IgD-negative memory B cell (primary cell): Measurements from ENCODE around the gene SRSF5. TPM values are rescaled to one million over a fixed set of nuclear protein-coding genes. Genes with fewer than 3 reads are reported as not detected.
"Not testable (repeated sequence)": the region's sequence is repeated elsewhere in the genome, so short reads cannot be mapped to it uniquely, and the experiment has no call there.

Source experiments
- H3K27ac Mint-ChIP-seq, 3 donors: one replicate each; pipeline ENCODE4 v1.8.0; 2020 to 2022; ENCODE audit warnings: mild to moderate bottlenecking in 3 of 3, mixed read lengths in 3 of 3, moderate library complexity in 1 of 3
- H3K27me3 Mint-ChIP-seq: one replicate; pipeline ENCODE4 v1.8.0; 2021; ENCODE audit warnings: mixed read lengths
- H3K36me3 Mint-ChIP-seq: one replicate; pipeline ENCODE4 v1.8.0; 2020; ENCODE audit warnings: mild to moderate bottlenecking, mixed read lengths
- H3K4me1 Mint-ChIP-seq, 3 donors: one replicate each; pipeline ENCODE4 v1.8.0; 2020 to 2022; ENCODE audit warnings: mixed read lengths in 3 of 3, mild to moderate bottlenecking in 1 of 3
- H3K4me3 Mint-ChIP-seq, 4 donors: one replicate each; pipeline ENCODE4 v1.8.0; 2020 to 2022; ENCODE audit warnings: mild to moderate bottlenecking in 4 of 4, mixed read lengths in 4 of 4, moderate library complexity in 3 of 4
- H3K9me3 Mint-ChIP-seq, 3 donors: one replicate each; pipeline ENCODE4 v1.8.0; 2020 to 2021; ENCODE audit warnings: mixed read lengths in 3 of 3, mild to moderate bottlenecking in 1 of 3
- polyA plus RNA-seq: library from polyadenylated mRNA; unstranded; fragments of 300-500 nt; fragmentation: Illumina TruSeq; gene quantifications from one replicate; pipeline ENCODE4 v1.2.3, GENCODE V29; 2021

Gene SRSF5
- 1,200 TPM for polyA plus RNA-seq

DNA sequence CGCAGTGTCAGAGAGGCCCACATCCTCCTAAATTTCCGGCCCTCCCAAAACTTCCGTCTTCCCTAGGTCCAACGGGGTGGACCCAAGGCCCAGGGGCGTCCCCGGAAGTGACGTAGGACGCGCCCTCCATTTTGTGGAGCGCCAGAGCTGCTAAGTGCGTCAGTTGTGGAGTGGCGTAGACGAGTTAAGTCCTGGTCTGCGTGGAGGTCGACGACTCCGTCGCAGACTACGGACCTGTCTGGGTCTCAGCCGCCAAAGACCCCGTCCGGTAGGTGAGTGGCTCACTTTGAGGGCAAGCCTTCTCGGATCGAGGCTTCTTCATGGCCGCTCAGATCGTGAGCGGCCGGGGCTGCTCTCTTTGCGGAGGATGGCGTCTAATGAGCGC is at the start of gene SRSF5:
TSS of gene SRSF5 (plus strand) at position 159 of the 385 bp plus-strand sequence. CDS start 1,015 bp downstream, outside the sequence.
- peaks cover 0 to 3% (median 0%) of the 10 kb centered on the region in 3 donors for H3K9me3 Mint-ChIP-seq

GRCh38 chr14:69718614-69719013 is 48.3 kb upstream of the SRSF5 start:
- not testable (repeated sequence) for H3K27me3 Mint-ChIP-seq, H3K4me1 Mint-ChIP-seq, H3K27ac Mint-ChIP-seq, H3K9me3 Mint-ChIP-seq, H3K4me3 Mint-ChIP-seq, H3K36me3 Mint-ChIP-seq

More for the DNA sequence above, at the start of gene SRSF5:
- H3K27me3 Mint-ChIP-seq, result no peaks in the 10 kb centered on the region
- H3K4me3 Mint-ChIP-seq, result peak within 1 kb of the TSS; percentile 99 to 100 (median 99)
- H3K27ac Mint-ChIP-seq, result peak within 1 kb of the TSS; percentile 100
- peaks cover 22 to 40% (median 36%) of the 10 kb centered on the region in 3 donors for H3K4me1 Mint-ChIP-seq
- peaks cover 11% of the 10 kb centered on the region for H3K36me3 Mint-ChIP-seq

DNA sequence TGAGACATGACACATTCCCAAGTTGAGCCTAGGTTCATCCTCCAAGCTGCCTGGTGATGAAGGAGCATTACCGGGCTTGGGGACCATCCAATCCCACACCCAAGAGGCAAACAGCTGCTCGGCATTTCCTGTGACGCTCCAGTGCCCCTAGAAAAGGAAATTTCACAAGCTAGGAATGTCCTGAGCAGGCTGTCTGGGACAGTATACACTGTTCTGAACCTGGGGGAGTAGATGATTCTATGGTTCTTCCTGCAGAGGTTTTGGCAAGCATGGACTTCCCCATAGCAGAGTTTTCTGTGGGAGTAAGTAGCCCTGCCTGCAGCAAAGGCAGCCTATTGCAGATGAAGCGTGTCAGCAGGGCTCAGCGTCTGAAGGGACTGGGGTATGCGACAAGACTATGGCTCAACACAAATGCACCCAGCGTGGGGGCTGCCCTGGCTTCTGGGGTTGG is 47.4 kb upstream of the SRSF5 start:
- no peaks in the 10 kb centered on the region for H3K36me3 Mint-ChIP-seq
- H3K27me3 Mint-ChIP-seq, result no peaks in the 10 kb centered on the region
- H3K9me3 Mint-ChIP-seq, result no peaks in the 10 kb centered on the region
- H3K4me3 Mint-ChIP-seq, result no peak overlapping the region
- H3K4me1 Mint-ChIP-seq, result peaks cover 0 to 4% (median 1%) of the 10 kb centered on the region in 3 donors
- H3K27ac Mint-ChIP-seq, result peak overlapping the region in 1 of 3 donors; percentile 19

GRCh38 chr14:69720912-69721311 is 46.0 kb upstream of the SRSF5 start:
- H3K4me3 Mint-ChIP-seq, result no peak overlapping the region
- H3K36me3 Mint-ChIP-seq, result no peaks in the 10 kb centered on the region
- H3K9me3 Mint-ChIP-seq, result no peaks in the 10 kb centered on the region
- H3K27ac Mint-ChIP-seq, result no peak overlapping the region
- H3K27me3 Mint-ChIP-seq, result no peaks in the 10 kb centered on the region
- peaks cover 0 to 7% (median 0%) of the 10 kb centered on the region in 3 donors for H3K4me1 Mint-ChIP-seq

GRCh38 chr14:69726761-69727511 is 40.0 kb upstream of the SRSF5 start:
- peak overlapping the region in 3 of 4 donors; percentile 76 to 88 (median 87) for H3K4me3 Mint-ChIP-seq
- H3K36me3 Mint-ChIP-seq, result no peaks in the 10 kb centered on the region
- peaks cover 0 to 9% (median 4%) of the 10 kb centered on the region in 3 donors for H3K4me1 Mint-ChIP-seq
- H3K27ac Mint-ChIP-seq, result peak overlapping the region in 2 of 3 donors; percentile 31 to 36
- no peaks in the 10 kb centered on the region for H3K9me3 Mint-ChIP-seq
- H3K27me3 Mint-ChIP-seq, result no peaks in the 10 kb centered on the region

DNA sequence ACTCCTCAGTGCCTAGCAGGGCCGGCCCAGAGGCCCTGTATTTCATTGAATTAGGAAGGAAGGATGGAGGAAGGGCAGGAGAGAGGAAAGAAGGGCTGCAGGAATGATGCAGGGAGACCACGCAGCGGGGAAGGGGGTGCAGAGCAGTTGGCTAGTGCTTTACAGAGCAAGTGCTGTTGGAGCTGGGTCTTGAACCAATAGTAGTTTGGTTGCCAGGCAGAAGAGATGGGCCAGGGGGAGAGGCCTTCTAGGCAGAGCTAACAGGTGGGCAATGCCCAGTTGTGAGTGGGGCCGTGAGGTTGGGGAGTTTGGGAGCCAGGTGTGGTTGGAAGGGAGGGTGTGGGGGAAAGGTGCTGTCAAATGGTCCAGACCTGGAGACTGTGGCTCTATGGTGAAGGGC is 39.1 kb upstream of the SRSF5 start:
- Mint-ChIP-seq H3K4me3 (no peak overlapping the region), H3K27ac (no peak overlapping the region), H3K9me3 (no peaks in the 10 kb centered on the region), H3K4me1 (peaks cover 0 to 9% (median 4%) of the 10 kb centered on the region in 3 donors), H3K36me3 (no peaks in the 10 kb centered on the region), H3K27me3 (no peaks in the 10 kb centered on the region)

- not testable (repeated sequence) for H3K36me3 Mint-ChIP-seq, H3K27me3 Mint-ChIP-seq, H3K27ac Mint-ChIP-seq, H3K4me3 Mint-ChIP-seq, H3K4me1 Mint-ChIP-seq, H3K9me3 Mint-ChIP-seq
Measured at GRCh38 chr14:69731919-69732598, 34.9 kb upstream of the SRSF5 start.

GRCh38 chr14:69736405-69736804 is 30.5 kb upstream of the SRSF5 start:
- H3K9me3 Mint-ChIP-seq, H3K27ac Mint-ChIP-seq, H3K27me3 Mint-ChIP-seq, H3K4me1 Mint-ChIP-seq, H3K36me3 Mint-ChIP-seq, H3K4me3 Mint-ChIP-seq: not testable (repeated sequence)

GRCh38 chr14:69741055-69741454 is 25.9 kb upstream of the SRSF5 start:
- H3K27ac Mint-ChIP-seq, result no peak overlapping the region
- no peaks in the 10 kb centered on the region for H3K4me1 Mint-ChIP-seq
- H3K36me3 Mint-ChIP-seq, result peaks cover 2% of the 10 kb centered on the region
- peaks cover 6% of the 10 kb centered on the region for H3K27me3 Mint-ChIP-seq
- peaks cover 0 to 4% (median 3%) of the 10 kb centered on the region in 3 donors for H3K9me3 Mint-ChIP-seq
- no peak overlapping the region for H3K4me3 Mint-ChIP-seq

DNA sequence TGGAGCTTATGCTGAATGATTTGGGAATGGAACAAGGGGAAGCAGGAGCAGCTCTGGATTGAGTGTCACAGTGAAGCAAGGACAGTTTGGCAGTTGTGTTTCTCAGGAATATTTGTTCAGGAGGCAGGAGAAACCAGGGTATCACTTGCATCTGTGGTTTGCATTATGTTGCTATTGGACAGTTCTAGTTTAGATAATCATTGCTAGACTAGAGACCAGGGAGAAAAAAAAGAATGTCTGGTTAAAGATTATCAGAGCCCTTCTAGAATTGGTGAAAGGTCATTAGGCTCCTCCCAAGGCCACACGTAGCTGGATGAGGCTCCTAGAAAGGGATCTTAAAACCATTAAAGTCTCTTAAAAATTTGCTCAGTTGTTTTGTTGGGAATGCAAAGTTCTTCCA is 17.0 kb upstream of the SRSF5 start:
- H3K9me3 Mint-ChIP-seq, result no peaks in the 10 kb centered on the region
- no peaks in the 10 kb centered on the region for H3K27me3 Mint-ChIP-seq
- no peak overlapping the region for H3K4me3 Mint-ChIP-seq
- H3K36me3 Mint-ChIP-seq, result no peaks in the 10 kb centered on the region
- H3K27ac Mint-ChIP-seq, result no peak overlapping the region
- H3K4me1 Mint-ChIP-seq, result peaks cover 0 to 4% (median 2%) of the 10 kb centered on the region in 3 donors

GRCh38 chr14:69750495-69750894 is 16.4 kb upstream of the SRSF5 start:
- Mint-ChIP-seq H3K27ac (no peak overlapping the region), H3K4me1 (peaks cover 0 to 6% (median 2%) of the 10 kb centered on the region in 3 donors), H3K27me3 (no peaks in the 10 kb centered on the region), H3K4me3 (no peak overlapping the region), H3K36me3 (no peaks in the 10 kb centered on the region), H3K9me3 (no peaks in the 10 kb centered on the region)

DNA sequence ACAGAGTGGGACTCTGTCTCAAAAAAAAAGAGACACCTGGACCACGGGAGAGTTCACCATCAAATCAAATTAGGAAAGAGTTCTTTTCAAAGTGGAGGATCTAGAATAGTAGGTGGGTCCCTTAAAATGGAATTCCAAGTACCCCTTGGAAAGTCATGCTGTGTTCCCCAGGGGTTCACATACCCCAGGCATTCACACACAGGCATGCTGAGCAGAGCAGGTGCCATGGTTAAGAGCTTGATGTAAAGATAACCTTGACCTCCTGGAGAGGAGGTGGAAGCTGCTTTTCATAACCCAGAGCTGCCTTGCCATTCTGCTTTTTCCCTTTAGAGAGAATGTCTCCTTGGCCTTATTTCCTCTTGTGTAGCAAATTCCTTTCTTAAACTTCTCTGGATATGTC is 14.2 kb upstream of the SRSF5 start:
- peaks cover 0 to 6% (median 2%) of the 10 kb centered on the region in 3 donors for H3K4me1 Mint-ChIP-seq
- H3K9me3 Mint-ChIP-seq, result no peaks in the 10 kb centered on the region
- H3K27ac Mint-ChIP-seq, result no peak overlapping the region
- H3K27me3 Mint-ChIP-seq, result no peaks in the 10 kb centered on the region
- no peaks in the 10 kb centered on the region for H3K36me3 Mint-ChIP-seq
- H3K4me3 Mint-ChIP-seq, result no peak overlapping the region

GRCh38 chr14:69753860-69754259 is 13.1 kb upstream of the SRSF5 start:
- Mint-ChIP-seq H3K27ac (no peak overlapping the region), H3K27me3 (no peaks in the 10 kb centered on the region), H3K4me3 (peak overlapping the region in 1 of 4 donors; percentile 28), H3K9me3 (no peaks in the 10 kb centered on the region), H3K4me1 (peaks cover 0 to 6% (median 2%) of the 10 kb centered on the region in 3 donors), H3K36me3 (no peaks in the 10 kb centered on the region)

DNA sequence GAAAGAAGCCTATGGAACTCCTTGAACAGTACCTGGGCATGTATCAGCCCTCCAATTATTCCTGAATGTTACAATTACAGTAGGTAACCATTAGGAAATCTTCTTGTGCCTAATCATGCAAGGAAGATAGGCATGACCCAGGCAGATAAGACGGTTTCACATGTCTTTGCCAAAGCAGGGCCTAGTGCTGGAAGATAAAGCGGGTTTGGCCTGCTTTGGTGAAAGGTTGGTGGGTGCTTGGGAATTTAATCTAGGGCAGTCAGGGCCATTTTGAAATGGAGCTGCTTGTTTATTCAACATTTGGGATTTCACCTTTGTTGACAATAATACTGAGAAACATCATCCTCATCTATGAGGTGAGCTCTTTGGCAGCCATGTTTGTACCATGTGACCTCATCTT is 12.5 kb upstream of the SRSF5 start:
- Mint-ChIP-seq H3K4me3 (no peak overlapping the region), H3K9me3 (no peaks in the 10 kb centered on the region), H3K27me3 (no peaks in the 10 kb centered on the region), H3K4me1 (peaks cover 0 to 6% (median 2%) of the 10 kb centered on the region in 3 donors), H3K27ac (no peak overlapping the region), H3K36me3 (no peaks in the 10 kb centered on the region)

- H3K27ac Mint-ChIP-seq, result no peak overlapping the region
- H3K4me3 Mint-ChIP-seq, result no peak overlapping the region
- no peaks in the 10 kb centered on the region for H3K27me3 Mint-ChIP-seq
- H3K9me3 Mint-ChIP-seq, result no peaks in the 10 kb centered on the region
- H3K4me1 Mint-ChIP-seq, result peaks cover 0 to 6% (median 2%) of the 10 kb centered on the region in 3 donors
- no peaks in the 10 kb centered on the region for H3K36me3 Mint-ChIP-seq
Measured at GRCh38 chr14:69755296-69755695, 11.6 kb upstream of the SRSF5 start.
